AG10803 (cell line): Measurements from ENCODE around the gene DGLUCY.

ENCODE experiments used
- DNase-seq: peaks from one replicate; pipeline ENCODE4 v3.0.0; 2010; ENCODE audit warnings: low read depth
- H3K4me3 ChIP-seq: 2 replicates; pipeline ENCODE4 v1.5.1; 2011; ENCODE audit warnings: mild to moderate bottlenecking, low read length, control low read depth
- CTCF ChIP-seq: conservative IDR thresholded peaks from 2 replicates; pipeline ENCODE4 v1.5.1; 2011; ENCODE audit warnings: mild to moderate bottlenecking, low read length, control low read depth, inconsistent platforms

Gene DGLUCY

GRCh38 chr14:91108941-91109611, 4.8 kb upstream of the DGLUCY start:
- H3K4me3 ChIP-seq = no peak overlapping the region
- no peak for TF ChIP-seq CTCF
- DNase-seq = no peak

- no peak for DNase-seq
- no peak overlapping the region for H3K4me3 ChIP-seq
- TF ChIP-seq CTCF = no peak
Observed at GRCh38 chr14:91111443-91111842, 2.4 kb upstream of the DGLUCY start.

GRCh38 chr14:91112194-91112593, 1.7 kb upstream of the DGLUCY start:
- DNase-seq = no peak
- H3K4me3 ChIP-seq = no peak overlapping the region
- no peak for TF ChIP-seq CTCF

GRCh38 chr14:91114079-91115065, 499 bp downstream of the DGLUCY start:
- peak; percentile 45 for DNase-seq
- no peak for TF ChIP-seq CTCF
- peak overlapping the region; percentile 90 for H3K4me3 ChIP-seq

- TF ChIP-seq CTCF = no peak
- no peak for DNase-seq
- H3K4me3 ChIP-seq = no peak overlapping the region
Observed at GRCh38 chr14:91115986-91116770, 2.3 kb downstream of the DGLUCY start.

GRCh38 chr14:91116913-91117588, 3.2 kb downstream of the DGLUCY start:
- TF ChIP-seq CTCF = no peak
- no peak for DNase-seq
- no peak overlapping the region for H3K4me3 ChIP-seq
